ENCODE data around the gene C3orf70.

C3orf70 gene

DNA sequence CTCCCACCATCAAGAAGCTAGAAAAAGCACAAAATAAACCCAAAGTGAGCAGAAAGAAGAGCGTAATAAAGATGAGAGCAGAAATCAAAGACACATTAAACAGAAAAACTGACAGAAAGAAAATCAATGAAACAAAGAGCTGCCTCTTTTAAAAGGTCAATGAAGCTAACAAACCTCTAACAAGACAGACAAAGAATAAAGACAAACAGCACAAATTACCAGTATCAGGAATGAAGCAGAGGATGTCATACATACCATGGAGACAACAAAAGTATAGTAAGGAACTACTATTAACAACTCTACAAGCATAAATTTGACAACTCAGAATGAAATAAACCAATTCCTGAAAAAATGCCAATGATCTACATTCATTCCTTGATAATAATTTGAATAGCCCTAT is 15.0 kb downstream of the C3orf70 start:
- CTCF ChIA-PET: interaction anchor here (0.6 kb wide), 1 partner anchor 43 kb away, joined by 4 read pairs; no protein-coding TSS in a partner anchor
- no peak overlapping the region for H3K27ac ChIP-seq (ENCODE audit: extremely low read depth, low read depth, low read length)
- no peaks in the 10 kb centered on the region for H3K36me3 ChIP-seq (ENCODE audit: control insufficient read depth in 2 of 2, insufficient read depth in 1 of 2, low read length in 2 of 2)
- no peaks in the 10 kb centered on the region for H3K4me1 ChIP-seq (ENCODE audit: control insufficient read depth, insufficient read depth, low read length)
- no peaks in the 10 kb centered on the region for H3K9me3 ChIP-seq (ENCODE audit: control insufficient read depth, insufficient read depth, low read depth, low read length)
- POLR2A ChIA-PET: no interaction called here
- TF ChIP-seq WT1 (tag by site-specific recombination; IDR thresholded peaks at IDR 0.05): no peak
- no peak for TF ChIP-seq ZNF324 (tag by site-specific recombination; IDR thresholded peaks at IDR 0.05)
- TF ChIP-seq FEZF1 (tag by site-specific recombination; IDR thresholded peaks at IDR 0.05): no peak
- TF ChIP-seq ZNF248 (tag by site-specific recombination; IDR thresholded peaks at IDR 0.05): no peak
- no peak for TF ChIP-seq ZFP41 (tag by site-specific recombination; IDR thresholded peaks at IDR 0.05; ENCODE audit: borderline replicate concordance)
- no peak overlapping the region for H3K4me3 ChIP-seq (ENCODE audit: low read depth, low read length)

DNA sequence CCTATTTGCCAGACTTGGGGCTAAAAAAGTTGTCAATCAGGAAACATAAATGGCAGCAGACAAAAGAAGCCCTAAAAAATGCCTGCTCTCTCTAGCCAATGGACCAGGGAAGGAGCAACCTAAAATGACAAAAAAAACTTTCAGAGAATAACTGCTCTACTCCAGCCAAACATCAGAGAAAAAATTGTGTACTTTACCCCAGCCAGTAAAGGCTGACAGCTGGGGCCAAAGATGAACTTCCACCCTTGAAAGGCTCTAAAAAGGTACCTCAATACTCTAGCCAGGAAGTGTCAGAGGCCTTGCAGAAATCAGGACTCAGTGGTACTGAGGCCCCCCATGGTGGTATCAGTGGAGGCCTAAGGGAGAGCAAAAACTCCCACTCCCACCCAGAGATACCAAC is 18.4 kb downstream of the C3orf70 start:
- POLR2A ChIA-PET: no interaction called here
- TF ChIP-seq ZNF214 (tag by site-specific recombination; IDR thresholded peaks at IDR 0.05; ENCODE audit: borderline replicate concordance) (no peak), ZNF266 (tag by site-specific recombination; IDR thresholded peaks at IDR 0.05; ENCODE audit: low read depth) (no peak)
- TF ChIP-seq, protein P1, sequence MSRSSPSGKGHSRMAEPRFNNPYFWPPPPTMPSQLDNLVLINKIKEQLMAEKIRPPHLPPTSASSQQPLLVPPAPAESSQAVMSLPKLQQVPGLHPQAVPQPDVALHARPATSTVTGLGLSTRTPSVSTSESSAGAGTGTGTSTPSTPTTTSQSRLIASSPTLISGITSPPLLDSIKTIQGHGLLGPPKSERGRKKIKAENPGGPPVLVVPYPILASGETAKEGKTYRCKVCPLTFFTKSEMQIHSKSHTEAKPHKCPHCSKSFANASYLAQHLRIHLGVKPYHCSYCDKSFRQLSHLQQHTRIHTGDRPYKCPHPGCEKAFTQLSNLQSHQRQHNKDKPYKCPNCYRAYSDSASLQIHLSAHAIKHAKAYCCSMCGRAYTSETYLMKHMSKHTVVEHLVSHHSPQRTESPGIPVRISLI (tag by site-specific recombination; IDR thresholded peaks at IDR 0.05): no peak
- TF ChIP-seq, protein P2, sequence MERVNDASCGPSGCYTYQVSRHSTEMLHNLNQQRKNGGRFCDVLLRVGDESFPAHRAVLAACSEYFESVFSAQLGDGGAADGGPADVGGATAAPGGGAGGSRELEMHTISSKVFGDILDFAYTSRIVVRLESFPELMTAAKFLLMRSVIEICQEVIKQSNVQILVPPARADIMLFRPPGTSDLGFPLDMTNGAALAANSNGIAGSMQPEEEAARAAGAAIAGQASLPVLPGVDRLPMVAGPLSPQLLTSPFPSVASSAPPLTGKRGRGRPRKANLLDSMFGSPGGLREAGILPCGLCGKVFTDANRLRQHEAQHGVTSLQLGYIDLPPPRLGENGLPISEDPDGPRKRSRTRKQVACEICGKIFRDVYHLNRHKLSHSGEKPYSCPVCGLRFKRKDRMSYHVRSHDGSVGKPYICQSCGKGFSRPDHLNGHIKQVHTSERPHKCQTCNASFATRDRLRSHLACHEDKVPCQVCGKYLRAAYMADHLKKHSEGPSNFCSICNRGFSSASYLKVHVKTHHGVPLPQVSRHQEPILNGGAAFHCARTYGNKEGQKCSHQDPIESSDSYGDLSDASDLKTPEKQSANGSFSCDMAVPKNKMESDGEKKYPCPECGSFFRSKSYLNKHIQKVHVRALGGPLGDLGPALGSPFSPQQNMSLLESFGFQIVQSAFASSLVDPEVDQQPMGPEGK (tag by site-specific recombination; IDR thresholded peaks at IDR 0.05): no peak
- H3K4me1 ChIP-seq (ENCODE audit: control insufficient read depth, insufficient read depth, low read length): no peaks in the 10 kb centered on the region
- no peak overlapping the region for H3K4me3 ChIP-seq (ENCODE audit: low read depth, low read length)
- H3K27ac ChIP-seq (ENCODE audit: extremely low read depth, low read depth, low read length): no peak overlapping the region
- H3K36me3 ChIP-seq (ENCODE audit: control insufficient read depth in 2 of 2, insufficient read depth in 1 of 2, low read length in 2 of 2): no peaks in the 10 kb centered on the region
- CTCF ChIA-PET: no interaction called here
- no peaks in the 10 kb centered on the region for H3K9me3 ChIP-seq (ENCODE audit: control insufficient read depth, insufficient read depth, low read depth, low read length)

DNA sequence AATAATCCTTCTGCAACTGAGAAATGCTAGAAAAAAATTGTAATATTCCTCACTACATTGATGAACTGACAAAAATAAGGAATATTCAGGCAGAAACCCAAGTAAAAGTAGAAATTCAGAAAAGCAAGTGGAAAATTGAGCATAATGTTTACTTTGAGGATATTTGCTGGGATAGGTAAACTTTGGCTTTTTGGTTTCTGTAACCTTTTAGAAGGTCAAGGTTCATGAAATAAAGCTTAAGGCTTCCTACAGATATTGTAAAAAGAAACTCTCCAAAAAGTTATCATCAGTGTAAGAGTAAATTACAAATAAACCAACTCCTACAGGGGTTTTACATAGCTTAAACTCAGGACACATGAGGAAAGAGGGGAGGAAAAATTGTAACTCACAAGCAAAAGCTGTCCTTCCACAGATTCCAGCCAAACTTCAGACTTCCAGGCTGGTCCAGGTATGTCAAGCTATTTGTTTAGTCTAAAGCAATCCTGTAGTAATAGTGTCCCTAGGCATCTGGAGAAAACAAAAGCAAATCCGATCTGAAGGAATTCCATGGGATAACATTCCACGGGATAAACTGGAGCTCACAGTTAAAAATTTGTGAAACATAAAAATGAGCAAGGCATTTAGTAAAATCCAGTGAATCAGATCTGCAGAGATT is 21.1 kb downstream of the C3orf70 start:
- Histone ChIP-seq H3K4me1 (ENCODE audit: control insufficient read depth, insufficient read depth, low read length) (no peaks in the 10 kb centered on the region), H3K4me3 (ENCODE audit: low read depth, low read length) (no peak overlapping the region), H3K36me3 (ENCODE audit: control insufficient read depth in 2 of 2, insufficient read depth in 1 of 2, low read length in 2 of 2) (no peaks in the 10 kb centered on the region), H3K27ac (ENCODE audit: extremely low read depth, low read depth, low read length) (no peak overlapping the region), H3K9me3 (ENCODE audit: control insufficient read depth, insufficient read depth, low read depth, low read length) (no peaks in the 10 kb centered on the region)
- TF ChIP-seq MEIS1 (CRISPR knock-in tag; IDR thresholded peaks at IDR 0.05; ENCODE audit: borderline replicate concordance) (no peak), ZNF830 (tag by site-specific recombination; IDR thresholded peaks at IDR 0.05; ENCODE audit: low read depth) (no peak)
- TF ChIP-seq, protein P3, sequence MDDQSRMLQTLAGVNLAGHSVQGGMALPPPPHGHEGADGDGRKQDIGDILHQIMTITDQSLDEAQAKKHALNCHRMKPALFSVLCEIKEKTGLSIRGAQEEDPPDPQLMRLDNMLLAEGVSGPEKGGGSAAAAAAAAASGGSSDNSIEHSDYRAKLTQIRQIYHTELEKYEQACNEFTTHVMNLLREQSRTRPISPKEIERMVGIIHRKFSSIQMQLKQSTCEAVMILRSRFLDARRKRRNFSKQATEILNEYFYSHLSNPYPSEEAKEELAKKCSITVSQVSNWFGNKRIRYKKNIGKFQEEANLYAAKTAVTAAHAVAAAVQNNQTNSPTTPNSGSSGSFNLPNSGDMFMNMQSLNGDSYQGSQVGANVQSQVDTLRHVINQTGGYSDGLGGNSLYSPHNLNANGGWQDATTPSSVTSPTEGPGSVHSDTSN (CRISPR knock-in tag; IDR thresholded peaks at IDR 0.05): no peak
- TF ChIP-seq, protein P4, sequence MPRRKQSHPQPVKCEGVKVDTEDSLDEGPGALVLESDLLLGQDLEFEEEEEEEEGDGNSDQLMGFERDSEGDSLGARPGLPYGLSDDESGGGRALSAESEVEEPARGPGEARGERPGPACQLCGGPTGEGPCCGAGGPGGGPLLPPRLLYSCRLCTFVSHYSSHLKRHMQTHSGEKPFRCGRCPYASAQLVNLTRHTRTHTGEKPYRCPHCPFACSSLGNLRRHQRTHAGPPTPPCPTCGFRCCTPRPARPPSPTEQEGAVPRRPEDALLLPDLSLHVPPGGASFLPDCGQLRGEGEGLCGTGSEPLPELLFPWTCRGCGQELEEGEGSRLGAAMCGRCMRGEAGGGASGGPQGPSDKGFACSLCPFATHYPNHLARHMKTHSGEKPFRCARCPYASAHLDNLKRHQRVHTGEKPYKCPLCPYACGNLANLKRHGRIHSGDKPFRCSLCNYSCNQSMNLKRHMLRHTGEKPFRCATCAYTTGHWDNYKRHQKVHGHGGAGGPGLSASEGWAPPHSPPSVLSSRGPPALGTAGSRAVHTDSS (tag by site-specific recombination; IDR thresholded peaks at IDR 0.05): no peak
- CTCF ChIA-PET: interaction anchor here (0.6 kb wide), 1 partner anchor 31 kb away, joined by 3 read pairs; no protein-coding TSS in a partner anchor
- POLR2A ChIA-PET: no interaction called here

All from HEK293 (cell line).